Stimulated activated CD4-positive, alpha-beta T cell treated with anti-CD3 and anti-CD28 coated beads, Interleukin-4, amount 100 ng/mL, for 4 hours (primary cell): ENCODE results near the gene SLC15A4.

Source experiments
- DNase-seq, 2 experiments: peaks; one replicate each; pipeline ENCODE4 v3.0.0-alpha.2; 2020

Gene SLC15A4

GRCh38 chr12:128745772-128746689 is 77.7 kb downstream of the SLC15A4 start:
- no peak for DNase-seq

- DNase-seq = no peak
These were observed 79.8 kb downstream of the SLC15A4 start for GRCh38 chr12:128743916-128744315.
